Left lobe of liver (tissue), 2 donors: Measurements from ENCODE around the gene RASA3. TPM values are rescaled to one million over a fixed set of nuclear protein-coding genes. Genes with fewer than 3 reads are reported as not detected.
"Not testable (repeated sequence)": the region's sequence is repeated elsewhere in the genome, so short reads cannot be mapped to it uniquely, and the experiment has no call there.

Experiments used
- ATAC-seq: fragments of 200-7000 bp; cut with Tn5 transposase; one replicate; pipeline ENCODE4 v1.9.1; 2020; ENCODE audit warnings: mild to moderate bottlenecking, moderate library complexity
- DNase-seq: peaks from one replicate; pipeline ENCODE4 v3.0.0-alpha.2; 2020; ENCODE audit warnings: low spot score
- total RNA-seq: library from RNA; stranded (reverse); gene quantifications from one replicate; pipeline ENCODE4 v1.2.1, GENCODE V29; 2021
- donor health status: DM: no; HTN: no; CAD: no; lungs with moderate emphysema.
- donor health status: DM: no; HTN: yes; CAD: no.

RASA3 gene
- total RNA-seq, 1 donor from 2014 or later, result 4.5 TPM

- ATAC-seq (no peak), DNase-seq (no peak)
These were observed 107.6 kb downstream of the RASA3 start for GRCh38 chr13:114024603-114025404.

- no peak for DNase-seq
- no peak for ATAC-seq
These were observed 108.5 kb downstream of the RASA3 start for GRCh38 chr13:114023716-114024602.

- ATAC-seq (no peak), DNase-seq (no peak)
These were observed 109.5 kb downstream of the RASA3 start for GRCh38 chr13:114022876-114023275.

- ATAC-seq (no peak), DNase-seq (no peak)
These were observed 110.1 kb downstream of the RASA3 start for GRCh38 chr13:114022309-114022669.

- no peak for ATAC-seq
- DNase-seq, result no peak
These were observed 110.7 kb downstream of the RASA3 start for GRCh38 chr13:114021464-114022308.

- no peak for ATAC-seq
- DNase-seq, result no peak
These were observed 111.5 kb downstream of the RASA3 start for GRCh38 chr13:114020750-114021463.

- not testable (repeated sequence) for ATAC-seq, DNase-seq
These were observed 112.3 kb downstream of the RASA3 start for GRCh38 chr13:114020134-114020533.

GRCh38 chr13:114019367-114019766, 113.1 kb downstream of the RASA3 start:
- no peak for DNase-seq
- no peak for ATAC-seq

GRCh38 chr13:114018461-114019055, 113.9 kb downstream of the RASA3 start:
- DNase-seq (no peak), ATAC-seq (no peak)

GRCh38 chr13:114017966-114018365, 114.5 kb downstream of the RASA3 start:
- ATAC-seq (no peak), DNase-seq (no peak)

GRCh38 chr13:114017028-114017630, 115.3 kb downstream of the RASA3 start:
- DNase-seq (no peak), ATAC-seq (peak; percentile 28)

GRCh38 chr13:114016321-114017027, 115.9 kb downstream of the RASA3 start:
- DNase-seq (no peak), ATAC-seq (no peak)

GRCh38 chr13:114015969-114016295, 116.5 kb downstream of the RASA3 start:
- no peak for DNase-seq
- ATAC-seq, result no peak

GRCh38 chr13:114015111-114015968, 117.1 kb downstream of the RASA3 start:
- DNase-seq (no peak), ATAC-seq (peak; percentile 11)

- DNase-seq (no peak), ATAC-seq (no peak)
These were observed 118.3 kb downstream of the RASA3 start for GRCh38 chr13:114013952-114014629.

GRCh38 chr13:114013336-114013735, 119.1 kb downstream of the RASA3 start:
- DNase-seq, result no peak
- ATAC-seq, result no peak

GRCh38 chr13:114012921-114013320, 119.5 kb downstream of the RASA3 start:
- ATAC-seq (no peak), DNase-seq (no peak)

- ATAC-seq (no peak), DNase-seq (no peak)
These were observed 120.3 kb downstream of the RASA3 start for GRCh38 chr13:114012141-114012540.
